Measurements from ENCODE around the gene SNRNP35.

GRCh38 chr12:123478762-123479161 is 20.8 kb downstream of the SNRNP35 start:
- TF ChIP-seq CTCF (IDR thresholded peaks at IDR 0.05) (no peak), POLR2A (IDR thresholded peaks at IDR 0.05) (no peak)

Measured in esophagus squamous epithelium (tissue), 4 donors.